Peyer's patch (tissue), 4 donors: ENCODE data around the gene PNPLA1. TPM values are rescaled to one million over a fixed set of nuclear protein-coding genes. Genes with fewer than 3 reads are reported as not detected.

Source experiments
- DNase-seq, 3 donors: peaks; one replicate each; pipeline ENCODE4 v3.0.0-alpha.2; 2017 to 2019
- H3K27ac ChIP-seq, 4 donors: fragments of 200-600 bp; sonication (generic); one replicate each; pipeline ENCODE4 v1.5.1; 2016 to 2019
- H3K27me3 ChIP-seq, 2 donors: fragments of 200-600 bp; sonication (generic); one replicate each; pipeline ENCODE4 v1.5.1; 2019
- H3K36me3 ChIP-seq, 3 donors: fragments of 200-600 bp; sonication (generic); one replicate each; pipeline ENCODE4 v1.5.1; 2016 to 2019
- H3K4me1 ChIP-seq, 4 donors: fragments of 200-600 bp; sonication (generic); one replicate each; pipeline ENCODE4 v1.5.1; 2016 to 2019
- H3K4me3 ChIP-seq, 4 donors: fragments of 200-600 bp; sonication (generic); 1 replicate in 3 of 4; 2 replicates in 1 of 4; pipeline ENCODE4 v1.5.1; 2016 to 2019; ENCODE audit warnings: mild to moderate bottlenecking in 1 of 4
- H3K9me3 ChIP-seq, 4 donors: fragments of 200-600 bp; sonication (generic); one replicate each; pipeline ENCODE4 v1.5.1; 2016 to 2019; ENCODE audit warnings: mild to moderate bottlenecking in 1 of 4
- CTCF ChIP-seq, 6 experiments: fragments of 450-650 bp in 4 of 6; fragments of 200-600 bp in 2 of 6; sonication (generic) in 1 of 6; IDR thresholded peaks; one replicate each; pipeline ENCODE4 v1.5.1; 2017 to 2019; ENCODE audit warnings: antibody characterized with exemption in 6 of 6, mild to moderate bottlenecking in 3 of 6, moderate library complexity in 1 of 6
- POLR2A ChIP-seq, 2 donors: fragments of 450-650 bp; IDR thresholded peaks; one replicate each; pipeline ENCODE4 v1.5.1; 2017; ENCODE audit warnings: antibody characterized with exemption in 2 of 2, mild to moderate bottlenecking in 2 of 2, moderate library complexity in 2 of 2
- total RNA-seq, 4 donors: library from RNA; depleted of rRNA; stranded (reverse); fragments of >200 nt; gene quantifications; one replicate each; pipeline ENCODE4 v1.1.0, GENCODE V29; 2016

PNPLA1 gene
- total RNA-seq, 4 donors from 2014 or later = 1.3 to 4.0 (median 3.0) TPM; not detected in 1

- H3K27ac ChIP-seq = no peak overlapping the region
- TF ChIP-seq CTCF (IDR thresholded peaks at IDR 0.05) = no peak
- no peak for DNase-seq
- H3K9me3 ChIP-seq = no peaks in the 10 kb centered on the region
- no peak overlapping the region for H3K4me3 ChIP-seq
- no peaks in the 10 kb centered on the region for H3K27me3 ChIP-seq
- no peaks in the 10 kb centered on the region for H3K36me3 ChIP-seq
- H3K4me1 ChIP-seq = no peaks in the 10 kb centered on the region
Measured at GRCh38 chr6:36297511-36297910, 27.7 kb downstream of the PNPLA1 start.

DNA sequence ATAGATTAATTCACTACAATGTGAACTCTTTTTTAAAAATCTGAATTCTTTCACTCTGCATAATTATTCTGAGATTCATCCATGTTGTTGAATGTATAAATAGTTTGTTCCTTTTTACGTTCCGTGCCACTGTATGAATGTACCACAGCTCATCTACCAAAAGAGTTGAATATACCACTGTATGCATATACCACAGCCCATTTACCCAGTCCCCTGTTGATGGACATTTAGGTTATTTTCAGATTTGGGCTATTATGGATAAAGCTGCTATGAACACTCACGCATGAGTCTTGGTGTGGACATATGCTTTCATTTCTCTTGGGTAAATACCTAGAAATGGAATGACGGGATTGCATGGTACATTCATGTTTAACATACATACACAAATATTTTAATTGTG, 28.2 kb downstream of the PNPLA1 start:
- no peak for DNase-seq
- H3K4me1 ChIP-seq = no peaks in the 10 kb centered on the region
- H3K9me3 ChIP-seq = no peaks in the 10 kb centered on the region
- H3K27me3 ChIP-seq = no peaks in the 10 kb centered on the region
- no peak for TF ChIP-seq POLR2A (IDR thresholded peaks at IDR 0.05)
- TF ChIP-seq CTCF (IDR thresholded peaks at IDR 0.05) = no peak
- no peak overlapping the region for H3K4me3 ChIP-seq
- no peak overlapping the region for H3K27ac ChIP-seq
- H3K36me3 ChIP-seq = no peaks in the 10 kb centered on the region

- no peaks in the 10 kb centered on the region for H3K27me3 ChIP-seq
- no peaks in the 10 kb centered on the region for H3K9me3 ChIP-seq
- no peak for DNase-seq
- H3K4me1 ChIP-seq = no peaks in the 10 kb centered on the region
- no peak overlapping the region for H3K4me3 ChIP-seq
- TF ChIP-seq CTCF (IDR thresholded peaks at IDR 0.05) = no peak
- TF ChIP-seq POLR2A (IDR thresholded peaks at IDR 0.05) = no peak
- H3K27ac ChIP-seq = no peak overlapping the region
- no peaks in the 10 kb centered on the region for H3K36me3 ChIP-seq
Measured at GRCh38 chr6:36301085-36301658, 31.3 kb downstream of the PNPLA1 start.

DNA sequence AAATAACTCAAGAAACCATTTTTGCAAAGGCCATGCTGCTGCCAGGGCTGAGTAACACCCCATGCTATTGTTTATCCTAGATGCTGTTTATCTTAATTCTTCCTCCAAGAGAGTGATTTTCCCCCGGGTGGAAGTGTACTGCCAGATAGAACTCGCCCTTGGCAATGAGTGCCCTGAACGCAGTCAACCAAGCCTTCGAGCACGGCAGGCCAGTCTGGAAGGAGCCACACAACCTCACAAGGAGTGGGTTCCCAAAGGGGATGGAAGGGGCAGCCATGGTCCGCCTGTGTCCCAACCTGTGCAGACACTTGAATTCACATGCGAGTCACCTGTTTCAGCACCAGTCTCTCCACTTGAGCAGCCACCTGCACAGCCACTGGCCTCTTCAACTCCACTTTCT, 31.9 kb downstream of the PNPLA1 start:
- TF ChIP-seq CTCF (IDR thresholded peaks at IDR 0.05) (no peak), POLR2A (IDR thresholded peaks at IDR 0.05) (no peak)
- Histone ChIP-seq H3K9me3 (no peaks in the 10 kb centered on the region), H3K27me3 (no peaks in the 10 kb centered on the region), H3K4me3 (no peak overlapping the region), H3K27ac (no peak overlapping the region), H3K4me1 (no peaks in the 10 kb centered on the region), H3K36me3 (no peaks in the 10 kb centered on the region)
- DNase-seq = peak in 1 of 3 donors; percentile 46

- Histone ChIP-seq H3K27ac (no peak overlapping the region), H3K4me3 (no peak overlapping the region), H3K27me3 (no peaks in the 10 kb centered on the region), H3K4me1 (no peaks in the 10 kb centered on the region), H3K9me3 (no peaks in the 10 kb centered on the region), H3K36me3 (no peaks in the 10 kb centered on the region)
- TF ChIP-seq CTCF (IDR thresholded peaks at IDR 0.05) (peak; percentile 96 to 99 (median 98)), POLR2A (IDR thresholded peaks at IDR 0.05) (no peak)
- peak; percentile 81 to 97 (median 97) for DNase-seq
Measured at GRCh38 chr6:36302227-36302976, 32.5 kb downstream of the PNPLA1 start.
